H9 (cell line): ENCODE results near the gene NPM3. TPM values are rescaled to one million over a fixed set of nuclear protein-coding genes. Genes with fewer than 3 reads are reported as not detected.

ENCODE experiments used
- DNase-seq: peaks from one replicate; pipeline ENCODE4 v3.0.0-alpha.2; 2017
- H2AFZ ChIP-seq: one replicate; pipeline ENCODE4 v1.6.1; 2013; ENCODE audit warnings: mild to moderate bottlenecking, low read length, control low read depth, moderate library complexity
- H2AK5ac ChIP-seq: 2 replicates; pipeline ENCODE4 v1.6.1; 2013; ENCODE audit warnings: low read length, control low read depth, mixed read lengths; ENCODE audit not compliant: insufficient read length
- H2BK120ac ChIP-seq: one replicate; pipeline ENCODE4 v1.6.1; 2013; ENCODE audit warnings: low read depth, mild to moderate bottlenecking, low read length, control low read depth, inconsistent platforms; ENCODE audit not compliant: poor library complexity, severe bottlenecking
- H2BK12ac ChIP-seq: 2 replicates; pipeline ENCODE4 v1.6.1; 2013; ENCODE audit warnings: low read length, control low read depth, mixed read lengths, low read depth; ENCODE audit not compliant: insufficient read length
- H2BK15ac ChIP-seq: 2 replicates; pipeline ENCODE4 v1.6.1; 2013; ENCODE audit warnings: low read depth, low read length, control low read depth
- H2BK20ac ChIP-seq: one replicate; pipeline ENCODE4 v1.6.1; 2013; ENCODE audit warnings: low read depth, mild to moderate bottlenecking, low read length, control low read depth, inconsistent platforms; ENCODE audit not compliant: poor library complexity, severe bottlenecking
- H2BK5ac ChIP-seq: 2 replicates; pipeline ENCODE4 v1.6.1; 2013; ENCODE audit warnings: low read length, control low read depth, mixed read lengths; ENCODE audit not compliant: insufficient read length
- H3K14ac ChIP-seq: 2 replicates; pipeline ENCODE4 v1.6.1; 2013; ENCODE audit warnings: low read length, control low read depth; ENCODE audit not compliant: insufficient read depth
- H3K18ac ChIP-seq: 2 replicates; pipeline ENCODE4 v1.6.1; 2013; ENCODE audit warnings: low read depth, mild to moderate bottlenecking, mixed read lengths, low read length, control low read depth; ENCODE audit not compliant: insufficient read length
- H3K23ac ChIP-seq: 2 replicates; pipeline ENCODE4 v1.6.1; 2013; ENCODE audit warnings: low read length, control low read depth, mixed read lengths, low read depth; ENCODE audit not compliant: insufficient read length
- H3K23me2 ChIP-seq: 2 replicates; pipeline ENCODE4 v1.6.1; 2013; ENCODE audit warnings: low read depth, mild to moderate bottlenecking, mixed read lengths, low read length, control low read depth; ENCODE audit not compliant: insufficient read length, poor library complexity, severe bottlenecking
- H3K27ac ChIP-seq: 2 replicates; pipeline ENCODE4 v1.5.1; 2013; ENCODE audit warnings: low read length, control low read depth, mixed read lengths, low read depth; ENCODE audit not compliant: insufficient read length
- H3K27me3 ChIP-seq: 2 replicates; pipeline ENCODE4 v1.6.1; 2013; ENCODE audit warnings: low read length, control low read depth, inconsistent platforms; ENCODE audit not compliant: insufficient read depth
- H3K4ac ChIP-seq: 2 replicates; pipeline ENCODE4 v1.6.1; 2013; ENCODE audit warnings: low read depth, mild to moderate bottlenecking, control low read depth, inconsistent platforms, low read length, moderate library complexity
- H3K4me1 ChIP-seq: 2 replicates; pipeline ENCODE4 v1.6.1; 2013; ENCODE audit warnings: low read length, control low read depth, inconsistent platforms; ENCODE audit not compliant: insufficient read depth
- H3K4me2 ChIP-seq: 2 replicates; pipeline ENCODE4 v1.6.1; 2013; ENCODE audit warnings: low read length, control low read depth, mixed read lengths; ENCODE audit not compliant: insufficient read length, insufficient read depth
- H3K56ac ChIP-seq: 2 replicates; pipeline ENCODE4 v1.6.1; 2013; ENCODE audit warnings: low read depth, mild to moderate bottlenecking, mixed read lengths, low read length, control low read depth; ENCODE audit not compliant: insufficient read length
- H3K79me1 ChIP-seq: 2 replicates; pipeline ENCODE4 v1.6.1; 2013; ENCODE audit warnings: low read depth, mild to moderate bottlenecking, moderate library complexity, low read length, control low read depth, inconsistent platforms; ENCODE audit not compliant: insufficient read depth, poor library complexity, severe bottlenecking
- H3K79me2 ChIP-seq: 2 replicates; pipeline ENCODE4 v1.6.1; 2013; ENCODE audit warnings: low read length, control low read depth, inconsistent platforms; ENCODE audit not compliant: insufficient read depth
- H3K9ac ChIP-seq: 2 replicates; pipeline ENCODE4 v1.6.1; 2013; ENCODE audit warnings: low read length, control low read depth, mixed read lengths; ENCODE audit not compliant: insufficient read length; ENCODE audit errors: extremely low read depth
- H3K9me3 ChIP-seq: one replicate; pipeline ENCODE4 v1.6.1; 2013; ENCODE audit warnings: low read depth, low read length, inconsistent platforms; ENCODE audit not compliant: control insufficient read depth
- H3T11ph ChIP-seq: one replicate; pipeline ENCODE4 v1.6.1; 2013; ENCODE audit warnings: mild to moderate bottlenecking, low read length, control low read depth, inconsistent platforms
- H4K20me1 ChIP-seq: one replicate; pipeline ENCODE4 v1.6.1; 2013; ENCODE audit not compliant: control insufficient read depth, insufficient read length, insufficient read depth
- H4K5ac ChIP-seq: 2 replicates; pipeline ENCODE4 v1.6.1; 2013; ENCODE audit warnings: low read depth, mild to moderate bottlenecking, mixed read lengths, low read length, control low read depth; ENCODE audit not compliant: insufficient read length
- H4K8ac ChIP-seq: replicated peaks from 2 replicates; pipeline ENCODE4 v1.6.1; 2013; ENCODE audit warnings: low read length, control low read depth, mixed read lengths, low read depth; ENCODE audit not compliant: insufficient read length
- H4K91ac ChIP-seq: 2 replicates; pipeline ENCODE4 v1.6.1; 2013; ENCODE audit warnings: low read depth, mild to moderate bottlenecking, moderate library complexity, mixed read lengths, low read length, control low read depth; ENCODE audit not compliant: insufficient read length
- H3K27ac Mint-ChIP-seq, 3 experiments: 2 replicates in 2 of 3; 3 replicates in 1 of 3; pipeline ENCODE4 v1.8.0; 2020 to 2021; ENCODE audit warnings: mixed read lengths in 3 of 3, mild to moderate bottlenecking in 1 of 3, moderate library complexity in 1 of 3
- H3K27me3 Mint-ChIP-seq: 2 replicates; pipeline ENCODE4 v1.8.0; 2021; ENCODE audit warnings: low read depth, mild to moderate bottlenecking, moderate library complexity, mixed read lengths
- H3K36me3 Mint-ChIP-seq, 3 experiments: 2 replicates in 2 of 3; 3 replicates in 1 of 3; pipeline ENCODE4 v1.8.0; 2020 to 2021; ENCODE audit warnings: low read depth in 3 of 3, mixed read lengths in 3 of 3; ENCODE audit not compliant: insufficient read depth in 1 of 3
- H3K4me1 Mint-ChIP-seq, 2 experiments: 2 replicates each; pipeline ENCODE4 v1.8.0; 2020; ENCODE audit warnings: mixed read lengths in 2 of 2
- H3K4me3 Mint-ChIP-seq, 2 experiments: 2 replicates in 1 of 2; 3 replicates in 1 of 2; pipeline ENCODE4 v1.8.0; 2020 to 2021; ENCODE audit warnings: mild to moderate bottlenecking in 2 of 2, mixed read lengths in 2 of 2, moderate library complexity in 1 of 2
- H3K9me3 Mint-ChIP-seq, 2 experiments: 2 replicates in 1 of 2; 3 replicates in 1 of 2; pipeline ENCODE4 v1.8.0; 2020; ENCODE audit warnings: mild to moderate bottlenecking in 2 of 2, mixed read lengths in 2 of 2, moderate library complexity in 1 of 2
- WGBS: extraction: QIAGEN DNeasy Blood & Tissue Kit; methylation state at CpG from one replicate; pipeline ENCODE4 v1.1.7; 2013; ENCODE audit warnings: missing lambda C conversion rate, low lambda C conversion rate, mixed read lengths; ENCODE audit not compliant: insufficient read length; ENCODE audit errors: extremely low coverage; 5-methylcytosine and 5-hydroxymethylcytosine counted together
- total RNA-seq: library from RNA; stranded (reverse); gene quantifications from 2 replicates; pipeline ENCODE4 v1.2.1, GENCODE V29; 2021
- TF ChIP-seq, protein P1 (sequence below): fragments of 200-600 bp; sonication (generic); conservative IDR thresholded peaks from 3 replicates; pipeline ENCODE4 v1.8.0; 2021; ENCODE audit warnings: antibody characterized with exemption, mild to moderate bottlenecking

NPM3 gene
- total RNA-seq, 1 experiment from 2014 or later = 133 TPM

DNA sequence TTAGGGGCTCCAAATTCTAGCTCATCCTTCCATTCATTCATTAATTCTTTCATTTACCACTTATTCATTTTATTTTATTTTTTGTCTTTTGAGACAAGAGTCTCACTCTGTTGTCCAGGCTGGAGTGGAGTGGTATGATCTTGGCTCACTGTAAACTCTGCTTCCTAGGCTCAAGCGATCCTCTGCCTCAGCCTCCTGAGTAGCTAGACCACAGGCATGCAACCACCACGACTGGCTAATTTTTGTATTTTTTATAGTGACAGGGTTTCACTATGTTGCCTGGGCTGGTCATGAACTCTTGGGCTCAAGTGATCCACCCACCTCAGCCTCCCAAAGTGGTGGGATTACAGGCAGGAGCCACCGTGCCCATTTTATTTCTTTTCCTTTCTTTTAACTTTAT is 39.0 kb downstream of the NPM3 start:
- Mint-ChIP-seq H3K4me1 (peaks cover 2 to 4% of the 10 kb centered on the region in 2 experiments), H3K36me3 (no peaks in the 10 kb centered on the region), H3K27me3 (peaks cover 1% of the 10 kb centered on the region), H3K27ac (no peak overlapping the region), H3K4me3 (no peak overlapping the region), H3K9me3 (no peaks in the 10 kb centered on the region)
- no peak overlapping the region for H4K8ac ChIP-seq
- H3K27ac ChIP-seq = no peak overlapping the region
- no peak overlapping the region for H2BK12ac ChIP-seq
- no peak overlapping the region for H3K4ac ChIP-seq
- H2BK15ac ChIP-seq = no peak overlapping the region
- H3K23me2 ChIP-seq = no peaks in the 10 kb centered on the region
- H3K4me1 ChIP-seq = no peaks in the 10 kb centered on the region
- no peak overlapping the region for H3K23ac ChIP-seq
- H2BK120ac ChIP-seq = no peak overlapping the region
- H3K4me2 ChIP-seq = no peak overlapping the region
- no peak overlapping the region for H3K9ac ChIP-seq
- no peaks in the 10 kb centered on the region for H3K27me3 ChIP-seq
- no peak for DNase-seq
- TF ChIP-seq, protein P1, sequence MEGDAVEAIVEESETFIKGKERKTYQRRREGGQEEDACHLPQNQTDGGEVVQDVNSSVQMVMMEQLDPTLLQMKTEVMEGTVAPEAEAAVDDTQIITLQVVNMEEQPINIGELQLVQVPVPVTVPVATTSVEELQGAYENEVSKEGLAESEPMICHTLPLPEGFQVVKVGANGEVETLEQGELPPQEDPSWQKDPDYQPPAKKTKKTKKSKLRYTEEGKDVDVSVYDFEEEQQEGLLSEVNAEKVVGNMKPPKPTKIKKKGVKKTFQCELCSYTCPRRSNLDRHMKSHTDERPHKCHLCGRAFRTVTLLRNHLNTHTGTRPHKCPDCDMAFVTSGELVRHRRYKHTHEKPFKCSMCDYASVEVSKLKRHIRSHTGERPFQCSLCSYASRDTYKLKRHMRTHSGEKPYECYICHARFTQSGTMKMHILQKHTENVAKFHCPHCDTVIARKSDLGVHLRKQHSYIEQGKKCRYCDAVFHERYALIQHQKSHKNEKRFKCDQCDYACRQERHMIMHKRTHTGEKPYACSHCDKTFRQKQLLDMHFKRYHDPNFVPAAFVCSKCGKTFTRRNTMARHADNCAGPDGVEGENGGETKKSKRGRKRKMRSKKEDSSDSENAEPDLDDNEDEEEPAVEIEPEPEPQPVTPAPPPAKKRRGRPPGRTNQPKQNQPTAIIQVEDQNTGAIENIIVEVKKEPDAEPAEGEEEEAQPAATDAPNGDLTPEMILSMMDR = no peak
- no peaks in the 10 kb centered on the region for H3K79me2 ChIP-seq
- WGBS = no CpG with 5 or more reads among the region's 3 CpGs
- H3K18ac ChIP-seq = no peak overlapping the region
- H3K79me1 ChIP-seq = no peaks in the 10 kb centered on the region
- H4K91ac ChIP-seq = no peak overlapping the region
- no peak overlapping the region for H3T11ph ChIP-seq
- no peak overlapping the region for H4K5ac ChIP-seq
- H2BK5ac ChIP-seq = no peak overlapping the region
- no peak overlapping the region for H2AK5ac ChIP-seq
- no peak overlapping the region for H2AFZ ChIP-seq
- no peak overlapping the region for H3K56ac ChIP-seq
- no peak overlapping the region for H2BK20ac ChIP-seq
- H4K20me1 ChIP-seq = no peaks in the 10 kb centered on the region
- H3K9me3 ChIP-seq = no peaks in the 10 kb centered on the region
- no peak overlapping the region for H3K14ac ChIP-seq
